Measurements from ENCODE around the gene ICOS. TPM values are rescaled to one million over a fixed set of nuclear protein-coding genes. Genes with fewer than 3 reads are reported as not detected.

The ICOS gene
- total and polyA plus RNA-seq, 10 of the 15 experiments (the other 5 are each of a cell fraction or from before 2014, with no cell fraction given), result 0.47 to 36.0 (median 0.87) TPM

GRCh38 chr2:203916756-203917155, 19.8 kb upstream of the ICOS start:
- ChIA-PET CTCF (no interaction called here), POLR2A (no interaction called here), SMC1A (ENCODE audit: uncharacterized antibody, unreplicated experiment) (interaction anchor here (0.6 kb wide), 1 partner anchor 8 kb away, joined by 4 read pairs; no protein-coding TSS in a partner anchor), RAD21 (ENCODE audit: unreplicated experiment) (no interaction called here)
- in situ Hi-C loops (cut with MboI) (no loop called here), intact Hi-C loops (cut with micrococcal nuclease; ENCODE audit: unreplicated experiment) (no loop called here)
- H3K27me3 ChIP-seq (replicated peaks in 1 of 2; ENCODE audit: control insufficient read depth in 2 of 2, insufficient read depth in 2 of 2, low read length in 1 of 2), result no peaks in the 10 kb centered on the region
- no peak overlapping the region for H2AFZ ChIP-seq (ENCODE audit: control insufficient read depth, low read depth, low read length)
- ATAC-seq (no peak), FAIRE-seq (no peak), DNase-seq (ENCODE audit: low read depth, low spot score) (no peak)
- peaks cover 6% of the 10 kb centered on the region; the same call in 1 of the 2 replicates for H3K4me1 ChIP-seq (ENCODE audit: control insufficient read depth, insufficient read depth, low read length)
- H3K4me2 ChIP-seq (ENCODE audit: control insufficient read depth, insufficient read depth), result no peak overlapping the region
- H3K9me3 ChIP-seq (replicated peaks; ENCODE audit: control insufficient read depth, insufficient read depth, low read length), result no peaks in the 10 kb centered on the region
- BruUV-seq (replicated peaks), result no TSS peak
- no peak overlapping the region for H3K27ac ChIP-seq (ENCODE audit: control insufficient read depth, insufficient read depth)
- H3K4me3 ChIP-seq, result no peak overlapping the region
- H3K79me2 ChIP-seq (ENCODE audit: control insufficient read depth, insufficient read depth, low read length), result no peaks in the 10 kb centered on the region
- no peak for TF ChIP-seq PAX5 (IDR thresholded peaks at IDR 0.05; ENCODE audit: borderline replicate concordance, low read depth, low read length)
- TF ChIP-seq TARDBP (IDR thresholded peaks at IDR 0.05; ENCODE audit: borderline replicate concordance), result no peak
- no peak for TF ChIP-seq ETV6 (conservative IDR thresholded peaks at IDR 0.05 in 1 of 2, IDR thresholded peaks at IDR 0.05 in 1 of 2; ENCODE audit: borderline replicate concordance in 1 of 2, low read depth in 1 of 2)
- TF ChIP-seq YBX1 (IDR thresholded peaks at IDR 0.05), result no peak
- TF ChIP-seq, protein P1, sequence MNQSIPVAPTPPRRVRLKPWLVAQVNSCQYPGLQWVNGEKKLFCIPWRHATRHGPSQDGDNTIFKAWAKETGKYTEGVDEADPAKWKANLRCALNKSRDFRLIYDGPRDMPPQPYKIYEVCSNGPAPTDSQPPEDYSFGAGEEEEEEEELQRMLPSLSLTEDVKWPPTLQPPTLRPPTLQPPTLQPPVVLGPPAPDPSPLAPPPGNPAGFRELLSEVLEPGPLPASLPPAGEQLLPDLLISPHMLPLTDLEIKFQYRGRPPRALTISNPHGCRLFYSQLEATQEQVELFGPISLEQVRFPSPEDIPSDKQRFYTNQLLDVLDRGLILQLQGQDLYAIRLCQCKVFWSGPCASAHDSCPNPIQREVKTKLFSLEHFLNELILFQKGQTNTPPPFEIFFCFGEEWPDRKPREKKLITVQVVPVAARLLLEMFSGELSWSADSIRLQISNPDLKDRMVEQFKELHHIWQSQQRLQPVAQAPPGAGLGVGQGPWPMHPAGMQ (IDR thresholded peaks at IDR 0.05; ENCODE audit: borderline replicate concordance), result no peak
- TF ChIP-seq MYC (IDR thresholded peaks at IDR 0.05; ENCODE audit: insufficient read depth, insufficient read length, insufficient replicate concordance, low read length, severe bottlenecking), result no peak
- TF ChIP-seq CREB1 (IDR thresholded peaks at IDR 0.05; ENCODE audit: low read depth), result no peak
- no peak for TF ChIP-seq HCFC1 (IDR thresholded peaks at IDR 0.05; ENCODE audit: low read length)
- no peak for TF ChIP-seq NR2F1 (conservative IDR thresholded peaks at IDR 0.05)
- TF ChIP-seq BACH1 (IDR thresholded peaks at IDR 0.05; ENCODE audit: borderline replicate concordance), result no peak
- no peak for TF ChIP-seq SUPT20H (IDR thresholded peaks at IDR 0.05; ENCODE audit: borderline replicate concordance, control insufficient read depth, low read depth, low read length)
- no peaks in the 10 kb centered on the region for H3K36me3 ChIP-seq (ENCODE audit: control insufficient read depth in 2 of 2, insufficient read depth in 2 of 2, low read length in 1 of 2)
- H4K20me1 ChIP-seq (ENCODE audit: control insufficient read depth, insufficient read depth), result no peaks in the 10 kb centered on the region
- no peak overlapping the region for H3K9ac ChIP-seq (ENCODE audit: control insufficient read depth, insufficient read depth, low read length)

Data from GM12878 (cell line).